Type B pancreatic cell (in vitro differentiated cells): Measurements from ENCODE around the gene OR11H7. TPM values are rescaled to one million over a fixed set of nuclear protein-coding genes. Genes with fewer than 3 reads are reported as not detected.

Experiments
- DNase-seq: peaks from one replicate; pipeline ENCODE4 v3.0.0; 2021; ENCODE audit warnings: mixed read lengths; ENCODE audit not compliant: unreplicated experiment; ENCODE audit errors: extremely low spot score
- H3K27ac Mint-ChIP-seq: 2 replicates; pipeline ENCODE4 v1.8.0; 2021; ENCODE audit warnings: mild to moderate bottlenecking, mixed read lengths
- H3K27me3 Mint-ChIP-seq: 2 replicates; pipeline ENCODE4 v1.8.0; 2021; ENCODE audit warnings: mixed read lengths
- H3K36me3 Mint-ChIP-seq: 2 replicates; pipeline ENCODE4 v1.8.0; 2021; ENCODE audit warnings: mixed read lengths
- H3K4me1 Mint-ChIP-seq: one replicate; pipeline ENCODE4 v1.8.0; 2021; ENCODE audit warnings: mixed read lengths; ENCODE audit not compliant: unreplicated experiment
- H3K4me3 Mint-ChIP-seq: 2 replicates; pipeline ENCODE4 v1.8.0; 2021; ENCODE audit warnings: mild to moderate bottlenecking, mixed read lengths
- H3K9me3 Mint-ChIP-seq: 2 replicates; pipeline ENCODE4 v1.8.0; 2021; ENCODE audit warnings: mixed read lengths
- long read RNA-seq: library from polyadenylated mRNA; unstranded; transcript quantifications from one replicate; pipeline ENCODE4 v2.0.0, GENCODE V29; 2020
- total RNA-seq: library from RNA; stranded (reverse); gene quantifications from 2 replicates; pipeline ENCODE4 v1.2.1, GENCODE V29; 2021; ENCODE audit warnings: low replicate concordance
- TF ChIP-seq, protein P1 (sequence below): fragments of 200-600 bp; sonication (generic); conservative IDR thresholded peaks from 2 replicates; pipeline ENCODE4 v1.5.0; 2021; ENCODE audit warnings: antibody characterized with exemption, mild to moderate bottlenecking

Gene OR11H7
- not detected in 2 replicates for total RNA-seq
- long read RNA-seq = 0 reads

DNA sequence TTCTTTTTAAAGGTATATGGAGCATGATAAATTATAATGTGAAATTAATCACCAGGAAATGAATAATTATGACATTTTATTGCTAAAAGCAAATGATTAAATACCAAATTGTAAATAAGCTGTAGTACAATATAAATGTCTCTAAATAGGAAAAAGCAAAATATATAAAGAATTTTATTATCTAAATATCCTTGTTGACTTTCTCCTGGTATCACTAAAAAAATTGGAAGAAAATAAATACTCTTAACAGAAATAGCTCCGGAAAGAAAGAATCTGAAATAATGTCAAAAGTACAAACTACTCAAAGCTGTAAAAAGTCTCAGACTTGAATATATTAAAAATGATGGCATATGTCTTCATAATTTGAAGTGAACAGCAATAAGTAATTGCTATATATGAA, at the start of gene OR11H7:
Gene OR11H7 (plus strand): TSS at position 301 of the 400 bp plus-strand sequence.
- no peaks in the 10 kb centered on the region for H3K4me1 Mint-ChIP-seq
- DNase-seq = no peak
- peaks cover 4% of the 10 kb centered on the region for H3K9me3 Mint-ChIP-seq
- no peak within 1 kb of the TSS for H3K27ac Mint-ChIP-seq
- H3K36me3 Mint-ChIP-seq = no peaks in the 10 kb centered on the region
- H3K4me3 Mint-ChIP-seq = no peak within 1 kb of the TSS
- TF ChIP-seq, protein P1, sequence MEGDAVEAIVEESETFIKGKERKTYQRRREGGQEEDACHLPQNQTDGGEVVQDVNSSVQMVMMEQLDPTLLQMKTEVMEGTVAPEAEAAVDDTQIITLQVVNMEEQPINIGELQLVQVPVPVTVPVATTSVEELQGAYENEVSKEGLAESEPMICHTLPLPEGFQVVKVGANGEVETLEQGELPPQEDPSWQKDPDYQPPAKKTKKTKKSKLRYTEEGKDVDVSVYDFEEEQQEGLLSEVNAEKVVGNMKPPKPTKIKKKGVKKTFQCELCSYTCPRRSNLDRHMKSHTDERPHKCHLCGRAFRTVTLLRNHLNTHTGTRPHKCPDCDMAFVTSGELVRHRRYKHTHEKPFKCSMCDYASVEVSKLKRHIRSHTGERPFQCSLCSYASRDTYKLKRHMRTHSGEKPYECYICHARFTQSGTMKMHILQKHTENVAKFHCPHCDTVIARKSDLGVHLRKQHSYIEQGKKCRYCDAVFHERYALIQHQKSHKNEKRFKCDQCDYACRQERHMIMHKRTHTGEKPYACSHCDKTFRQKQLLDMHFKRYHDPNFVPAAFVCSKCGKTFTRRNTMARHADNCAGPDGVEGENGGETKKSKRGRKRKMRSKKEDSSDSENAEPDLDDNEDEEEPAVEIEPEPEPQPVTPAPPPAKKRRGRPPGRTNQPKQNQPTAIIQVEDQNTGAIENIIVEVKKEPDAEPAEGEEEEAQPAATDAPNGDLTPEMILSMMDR = no peak
- no peaks in the 10 kb centered on the region for H3K27me3 Mint-ChIP-seq

DNA sequence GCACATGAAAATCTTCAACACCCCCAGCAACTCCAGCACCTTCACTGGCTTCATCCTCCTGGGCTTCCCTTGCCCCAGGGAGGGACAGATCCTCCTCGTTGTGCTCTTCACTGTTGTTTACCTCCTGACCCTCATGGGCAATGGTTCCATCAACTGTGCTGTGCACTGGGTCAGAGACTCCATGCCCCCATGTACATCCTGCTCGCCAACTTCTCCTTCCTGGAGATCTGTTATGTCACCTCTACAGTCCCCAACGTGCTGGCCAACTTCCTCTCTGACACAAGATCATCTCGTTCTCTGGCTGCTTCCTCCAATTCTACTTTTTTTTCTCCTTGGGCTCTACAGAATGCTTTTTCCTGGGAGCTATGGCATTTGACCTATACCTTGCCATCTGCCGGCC, 49.6 kb upstream of the OR11H7 start:
- H3K4me1 Mint-ChIP-seq = no peaks in the 10 kb centered on the region
- no peaks in the 10 kb centered on the region for H3K27me3 Mint-ChIP-seq
- no peak for DNase-seq
- H3K36me3 Mint-ChIP-seq = no peaks in the 10 kb centered on the region
- H3K27ac Mint-ChIP-seq = no peak overlapping the region
- H3K9me3 Mint-ChIP-seq = peaks cover 18% of the 10 kb centered on the region
- TF ChIP-seq, protein P1 = no peak
- H3K4me3 Mint-ChIP-seq = no peak overlapping the region

DNA sequence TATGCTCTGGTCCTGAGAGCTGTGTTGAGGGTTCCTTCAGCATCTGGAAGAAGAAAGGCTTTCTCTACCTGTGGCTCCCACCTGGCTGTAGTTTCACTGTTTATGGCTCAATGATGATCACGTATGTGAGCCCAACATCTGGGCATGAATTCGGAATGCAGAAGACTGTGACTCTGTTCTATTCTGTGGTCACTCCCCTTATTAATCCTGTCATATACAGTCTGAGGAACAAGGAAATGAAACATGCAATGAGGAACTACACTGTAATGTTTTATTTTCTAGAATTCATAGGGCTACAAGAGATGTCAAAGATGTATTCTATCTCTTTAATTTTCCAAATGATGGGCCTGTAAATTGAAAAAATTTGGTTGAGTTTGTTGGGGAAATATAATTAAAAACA, 48.9 kb upstream of the OR11H7 start:
- Mint-ChIP-seq H3K4me3 (no peak overlapping the region), H3K9me3 (peaks cover 18% of the 10 kb centered on the region), H3K4me1 (no peaks in the 10 kb centered on the region), H3K36me3 (no peaks in the 10 kb centered on the region), H3K27me3 (no peaks in the 10 kb centered on the region), H3K27ac (no peak overlapping the region)
- no peak for DNase-seq
- TF ChIP-seq, protein P1 = no peak

DNA sequence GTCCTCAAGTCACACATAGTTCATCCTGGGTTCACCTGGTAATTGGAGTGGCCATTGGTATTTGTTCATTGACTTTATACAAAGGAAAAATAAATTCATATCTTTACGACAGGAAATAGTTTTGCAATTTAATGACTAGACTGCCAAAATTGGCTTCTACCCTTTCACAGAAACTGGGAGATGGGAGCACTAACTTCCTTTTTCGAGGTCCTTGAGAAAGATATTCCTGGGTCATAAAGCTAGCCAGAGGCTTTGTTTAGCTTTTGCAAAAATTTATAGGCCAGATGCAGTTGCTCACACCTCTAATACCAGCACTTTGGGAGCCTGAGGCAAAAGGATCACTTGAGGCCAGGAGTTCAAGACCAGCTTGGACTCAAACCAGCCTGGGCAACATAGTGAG, 48.3 kb upstream of the OR11H7 start:
- Mint-ChIP-seq H3K27ac (no peak overlapping the region), H3K9me3 (peaks cover 18% of the 10 kb centered on the region), H3K4me1 (no peaks in the 10 kb centered on the region), H3K27me3 (no peaks in the 10 kb centered on the region), H3K36me3 (no peaks in the 10 kb centered on the region), H3K4me3 (no peak overlapping the region)
- no peak for DNase-seq
- TF ChIP-seq, protein P1 = no peak

DNA sequence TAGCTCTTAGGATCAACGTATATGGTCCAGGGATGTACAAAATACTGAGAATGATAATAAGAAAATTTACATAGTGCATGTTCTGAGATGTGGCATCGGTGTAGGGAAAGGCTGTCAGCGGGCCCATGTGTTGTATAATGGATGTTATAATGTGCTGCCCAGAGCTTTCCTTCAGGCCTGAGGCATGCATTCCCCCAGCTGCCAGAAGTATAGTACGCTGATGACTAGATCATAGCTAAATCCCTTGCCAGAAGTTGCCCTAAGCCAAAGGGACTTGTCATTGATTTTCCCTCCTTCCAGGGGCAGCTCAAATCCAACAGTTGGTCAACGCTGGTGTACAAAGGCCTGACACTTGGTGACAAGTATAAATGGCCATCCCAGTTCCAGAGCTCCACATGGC, 44.6 kb upstream of the OR11H7 start:
- TF ChIP-seq, protein P1 = no peak
- Mint-ChIP-seq H3K4me1 (no peaks in the 10 kb centered on the region), H3K4me3 (no peak overlapping the region), H3K36me3 (no peaks in the 10 kb centered on the region), H3K9me3 (peaks cover 19% of the 10 kb centered on the region), H3K27ac (no peak overlapping the region), H3K27me3 (no peaks in the 10 kb centered on the region)
- DNase-seq = no peak

DNA sequence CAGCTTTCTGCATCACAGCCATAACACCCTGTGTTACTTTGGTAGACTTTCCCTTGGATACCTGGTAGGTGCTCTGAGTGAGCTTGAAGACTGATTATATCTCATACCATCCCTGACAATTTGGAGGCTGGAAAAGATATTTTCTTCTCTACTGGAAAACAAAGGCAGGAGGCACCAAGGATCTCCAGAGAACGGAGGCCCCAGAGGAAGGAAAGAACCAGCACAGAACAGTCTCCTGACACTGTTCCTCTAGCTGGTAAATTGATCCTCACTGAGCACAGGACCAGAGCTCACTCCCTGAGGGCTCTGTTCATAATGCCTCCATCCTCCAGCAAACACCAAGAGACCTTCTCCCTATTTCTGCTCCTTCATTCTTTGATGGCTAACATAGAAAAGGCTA, 38.2 kb upstream of the OR11H7 start, which contains the start of gene OR11G2:
Gene OR11G2 (plus strand): TSS at position 301 of the 400 bp plus-strand sequence. CDS start 6,542 bp downstream, outside the sequence.
- H3K27ac Mint-ChIP-seq = no peak within 1 kb of the TSS
- no peaks in the 10 kb centered on the region for H3K36me3 Mint-ChIP-seq
- H3K4me3 Mint-ChIP-seq = no peak within 1 kb of the TSS
- no peaks in the 10 kb centered on the region for H3K4me1 Mint-ChIP-seq
- DNase-seq = no peak
- TF ChIP-seq, protein P1 = no peak
- peaks cover 7% of the 10 kb centered on the region for H3K9me3 Mint-ChIP-seq
- H3K27me3 Mint-ChIP-seq = no peaks in the 10 kb centered on the region
